MM.1S (cell line): ENCODE data around the gene ANP32B.

Experiments
- EZH2phosphoT487 ChIP-seq: fragments of 300-600 bp; sonication (generic); IDR thresholded peaks from 2 replicates; pipeline ENCODE4 v1.6.1; 2018; ENCODE audit warnings: antibody characterized with exemption, low read length
- TF ChIP-seq, protein P1 (sequence below): fragments of 300-600 bp; sonication (generic); IDR thresholded peaks from 2 replicates; pipeline ENCODE4 v1.5.1; 2016; ENCODE audit warnings: antibody characterized with exemption, low read length, mixed read lengths

DNA sequence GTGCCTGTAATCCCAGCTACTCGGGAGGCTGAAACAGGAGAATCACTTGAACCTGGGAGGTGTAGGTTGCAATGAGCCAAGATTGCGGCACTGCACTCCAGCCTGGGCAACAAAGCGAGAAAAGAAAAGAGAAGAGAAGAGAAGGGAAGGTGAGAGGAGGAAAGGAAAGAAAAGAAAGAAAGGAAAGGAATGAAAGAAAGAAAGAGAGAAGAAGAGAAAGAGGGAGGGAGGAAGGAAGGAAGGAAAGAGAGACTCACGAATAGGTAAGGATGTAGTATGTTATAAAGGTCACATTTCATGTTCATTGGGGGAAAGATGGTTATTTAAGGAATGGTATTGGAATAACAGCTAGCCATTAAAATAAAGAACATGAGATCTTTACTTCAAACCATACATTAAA is 10.4 kb upstream of the ANP32B start:
- TF ChIP-seq EZH2phosphoT487: no peak
- TF ChIP-seq, protein P1, sequence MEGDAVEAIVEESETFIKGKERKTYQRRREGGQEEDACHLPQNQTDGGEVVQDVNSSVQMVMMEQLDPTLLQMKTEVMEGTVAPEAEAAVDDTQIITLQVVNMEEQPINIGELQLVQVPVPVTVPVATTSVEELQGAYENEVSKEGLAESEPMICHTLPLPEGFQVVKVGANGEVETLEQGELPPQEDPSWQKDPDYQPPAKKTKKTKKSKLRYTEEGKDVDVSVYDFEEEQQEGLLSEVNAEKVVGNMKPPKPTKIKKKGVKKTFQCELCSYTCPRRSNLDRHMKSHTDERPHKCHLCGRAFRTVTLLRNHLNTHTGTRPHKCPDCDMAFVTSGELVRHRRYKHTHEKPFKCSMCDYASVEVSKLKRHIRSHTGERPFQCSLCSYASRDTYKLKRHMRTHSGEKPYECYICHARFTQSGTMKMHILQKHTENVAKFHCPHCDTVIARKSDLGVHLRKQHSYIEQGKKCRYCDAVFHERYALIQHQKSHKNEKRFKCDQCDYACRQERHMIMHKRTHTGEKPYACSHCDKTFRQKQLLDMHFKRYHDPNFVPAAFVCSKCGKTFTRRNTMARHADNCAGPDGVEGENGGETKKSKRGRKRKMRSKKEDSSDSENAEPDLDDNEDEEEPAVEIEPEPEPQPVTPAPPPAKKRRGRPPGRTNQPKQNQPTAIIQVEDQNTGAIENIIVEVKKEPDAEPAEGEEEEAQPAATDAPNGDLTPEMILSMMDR: no peak
